Measurements from ENCODE around the gene CA5B.
"Not testable (repeated sequence)": the region's sequence is repeated elsewhere in the genome, so short reads cannot be mapped to it uniquely, and the experiment has no call there.

Gene CA5B

DNA sequence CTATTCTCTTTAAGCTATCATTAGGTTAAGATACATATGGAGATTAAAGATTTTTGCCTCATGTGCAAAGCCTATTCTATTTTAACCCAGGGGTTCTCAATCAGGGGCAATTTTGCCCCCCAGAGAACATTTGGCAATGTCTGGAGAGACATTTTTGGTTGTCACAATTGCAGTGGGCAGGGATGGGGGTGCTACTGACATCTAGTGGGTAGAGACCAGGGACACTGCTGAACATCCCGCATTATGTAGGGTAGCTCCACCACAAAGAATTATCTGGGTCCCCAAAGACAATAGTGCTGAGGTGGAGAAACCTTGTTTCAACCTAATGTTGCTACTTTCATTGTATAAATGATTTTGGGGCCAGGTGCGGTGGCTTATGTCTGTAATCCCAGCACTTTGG, 13.2 kb upstream of the CA5B start:
- DNase-seq (ENCODE audit: low read depth in 1 of 2, low spot score in 1 of 2), result no peak
- TF ChIP-seq JUND (IDR thresholded peaks at IDR 0.05; ENCODE audit: low read depth), result no peak
- in situ Hi-C loops (cut with HindIII; ENCODE audit: low pct_unique_long_range_greater_than_20kb, low sequenced_read_pairs), result no loop called here

- in situ Hi-C loops (cut with HindIII; ENCODE audit: low pct_unique_long_range_greater_than_20kb, low sequenced_read_pairs); DNase-seq (ENCODE audit: low read depth in 1 of 2, low spot score in 1 of 2): not testable (repeated sequence)
Observed at GRCh38 chrX:15731368-15731767, 6.7 kb upstream of the CA5B start.

- no peak for TF ChIP-seq JUND (IDR thresholded peaks at IDR 0.05; ENCODE audit: low read depth)
- no peak for DNase-seq (ENCODE audit: low read depth in 1 of 2, low spot score in 1 of 2)
- in situ Hi-C loops (cut with HindIII; ENCODE audit: low pct_unique_long_range_greater_than_20kb, low sequenced_read_pairs), result no loop called here
Observed at GRCh38 chrX:15737190-15737958, 696 bp upstream of the CA5B start.

DNA sequence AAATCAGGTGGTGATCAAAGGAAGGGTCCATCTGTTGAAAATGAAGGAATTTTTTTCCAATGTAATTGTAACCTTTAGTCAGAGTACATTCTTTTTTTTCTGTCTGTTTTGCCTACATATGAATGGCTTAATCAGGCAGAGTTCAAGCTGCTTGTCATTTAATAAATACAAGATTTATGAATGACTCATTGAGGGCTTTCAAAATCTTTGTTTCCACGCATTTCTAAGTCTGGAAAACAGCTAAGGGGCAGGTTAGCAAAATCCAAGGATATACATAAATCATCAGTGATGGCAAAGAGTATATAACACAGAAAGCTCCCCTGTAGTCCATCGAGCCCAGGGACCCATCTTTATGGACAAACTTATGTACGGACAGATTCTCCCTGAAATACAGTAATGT, 1.8 kb downstream of the CA5B start:
- DNase-seq (ENCODE audit: low read depth in 1 of 2, low spot score in 1 of 2), result no peak
- in situ Hi-C loops (cut with HindIII; ENCODE audit: low pct_unique_long_range_greater_than_20kb, low sequenced_read_pairs), result no loop called here
- no peak for TF ChIP-seq JUND (IDR thresholded peaks at IDR 0.05; ENCODE audit: low read depth)

GRCh38 chrX:15744181-15744867, 6.3 kb downstream of the CA5B start:
- in situ Hi-C loops (cut with HindIII; ENCODE audit: low pct_unique_long_range_greater_than_20kb, low sequenced_read_pairs), result no loop called here
- TF ChIP-seq JUND (IDR thresholded peaks at IDR 0.05; ENCODE audit: low read depth), result no peak
- DNase-seq (ENCODE audit: low read depth in 1 of 2, low spot score in 1 of 2), result no peak

- in situ Hi-C loops (cut with HindIII; ENCODE audit: low pct_unique_long_range_greater_than_20kb, low sequenced_read_pairs), result no loop called here
- no peak for TF ChIP-seq JUND (IDR thresholded peaks at IDR 0.05; ENCODE audit: low read depth)
- DNase-seq (ENCODE audit: low read depth in 1 of 2, low spot score in 1 of 2), result peak in 1 of 2 experiments; percentile 44
Observed at GRCh38 chrX:15745179-15745578, 7.1 kb downstream of the CA5B start.

- in situ Hi-C loops (cut with HindIII; ENCODE audit: low pct_unique_long_range_greater_than_20kb, low sequenced_read_pairs), result not testable (repeated sequence)
Observed at GRCh38 chrX:15746651-15747050, 8.6 kb downstream of the CA5B start.

GRCh38 chrX:15747626-15748173, 9.6 kb downstream of the CA5B start:
- DNase-seq (ENCODE audit: low read depth in 1 of 2, low spot score in 1 of 2), result no peak
- no peak for TF ChIP-seq JUND (IDR thresholded peaks at IDR 0.05; ENCODE audit: low read depth)
- in situ Hi-C loops (cut with HindIII; ENCODE audit: low pct_unique_long_range_greater_than_20kb, low sequenced_read_pairs), result no loop called here

More at GRCh38 chrX:15746651-15747050, 8.6 kb downstream of the CA5B start:
- DNase-seq (ENCODE audit: low read depth in 1 of 2, low spot score in 1 of 2), result not testable (repeated sequence)

DNA sequence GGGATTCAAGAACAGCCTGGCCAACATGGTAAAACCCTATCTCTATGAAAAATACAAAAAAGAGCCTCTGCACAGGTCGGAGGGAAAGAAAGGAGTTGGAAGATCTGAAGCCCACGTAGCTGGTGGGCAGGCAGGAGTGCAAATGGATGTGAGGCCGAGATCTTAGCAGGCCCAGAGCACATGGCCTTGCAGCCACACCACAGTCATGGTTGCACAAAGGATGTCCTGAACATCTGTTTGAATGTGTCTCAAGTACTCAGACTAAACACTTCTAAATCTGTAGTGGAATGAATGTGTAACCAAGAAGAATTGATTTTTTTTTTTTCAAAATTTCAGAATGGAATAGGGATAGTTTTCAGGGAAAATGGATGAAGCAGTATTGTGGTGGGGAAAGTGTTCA, 10.8 kb downstream of the CA5B start:
- TF ChIP-seq JUND (IDR thresholded peaks at IDR 0.05; ENCODE audit: low read depth), result no peak
- in situ Hi-C loops (cut with HindIII; ENCODE audit: low pct_unique_long_range_greater_than_20kb, low sequenced_read_pairs), result no loop called here
- DNase-seq (ENCODE audit: low read depth in 1 of 2, low spot score in 1 of 2), result no peak

- in situ Hi-C loops (cut with HindIII; ENCODE audit: low pct_unique_long_range_greater_than_20kb, low sequenced_read_pairs), result no loop called here
- DNase-seq (ENCODE audit: low read depth in 1 of 2, low spot score in 1 of 2), result peak in 1 of 2 experiments; percentile 35
- TF ChIP-seq JUND (IDR thresholded peaks at IDR 0.05; ENCODE audit: low read depth), result no peak
Observed at GRCh38 chrX:15749642-15750610, 11.9 kb downstream of the CA5B start.

DNA sequence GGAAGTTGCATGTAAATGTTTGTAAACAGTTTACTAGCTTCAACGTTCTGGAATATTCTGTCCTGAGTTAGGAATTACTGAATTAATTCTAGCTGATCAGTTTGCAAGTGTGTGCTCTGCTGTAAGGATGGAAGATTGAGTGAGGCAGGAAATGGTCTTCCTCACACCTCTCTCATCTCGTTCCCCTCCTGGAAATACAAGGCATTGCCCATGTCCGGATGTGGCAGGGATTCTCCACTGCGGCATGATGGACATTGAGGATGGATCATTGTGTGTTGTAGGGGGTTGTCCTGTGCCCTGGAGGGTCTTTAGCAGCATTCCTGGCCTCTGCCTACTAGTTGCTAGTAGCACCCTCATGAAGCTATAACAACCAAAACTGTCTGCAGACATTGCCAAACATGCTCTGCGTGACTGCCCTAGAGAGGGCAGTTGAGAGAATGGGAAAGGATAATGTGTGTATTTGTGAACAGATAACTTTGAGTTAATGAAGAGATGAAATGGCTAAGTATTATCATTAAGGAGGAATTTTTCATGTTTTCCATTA, 12.6 kb downstream of the CA5B start:
- DNase-seq (ENCODE audit: low read depth in 1 of 2, low spot score in 1 of 2), result no peak
- TF ChIP-seq JUND (IDR thresholded peaks at IDR 0.05; ENCODE audit: low read depth), result no peak
- in situ Hi-C loops (cut with HindIII; ENCODE audit: low pct_unique_long_range_greater_than_20kb, low sequenced_read_pairs), result no loop called here

- no peak for DNase-seq (ENCODE audit: low read depth in 1 of 2, low spot score in 1 of 2)
Observed at GRCh38 chrX:15751155-15751819, 13.2 kb downstream of the CA5B start.

More at GRCh38 chrX:15751155-15751819, 13.2 kb downstream of the CA5B start:
- in situ Hi-C loops (cut with HindIII; ENCODE audit: low pct_unique_long_range_greater_than_20kb, low sequenced_read_pairs), result no loop called here
- TF ChIP-seq JUND (IDR thresholded peaks at IDR 0.05; ENCODE audit: low read depth), result no peak

All from T47D (cell line).